ENCODE measurements around the gene C11orf21. TPM values are rescaled to one million over a fixed set of nuclear protein-coding genes. Genes with fewer than 3 reads are reported as not detected.
A peak's percentile ranks its signal among the peaks of the same experiment; 100 is the strongest.

Gene C11orf21
- total and polyA plus RNA-seq, 2 experiments from 2014 or later = 0.17 to 0.68 TPM

GRCh38 chr11:2256951-2257700, 44.6 kb downstream of the C11orf21 start:
- TF ChIP-seq EZH2phosphoT487 (IDR thresholded peaks at IDR 0.05; ENCODE audit: low read depth, severe bottlenecking, unreplicated experiment) = no peak
- no peak for TF ChIP-seq EZH2 (IDR thresholded peaks at IDR 0.05; ENCODE audit: borderline replicate concordance)
- no peak for TF ChIP-seq CTCF (IDR thresholded peaks at IDR 0.05; ENCODE audit: poor library complexity)
- H3K9me2 ChIP-seq (replicated peaks; ENCODE audit: insufficient read depth) = no peaks in the 10 kb centered on the region
- H3K4me2 ChIP-seq = no peak overlapping the region
- H3K36me3 ChIP-seq (replicated peaks; ENCODE audit: insufficient read depth, low read depth) = no peaks in the 10 kb centered on the region
- H4K20me1 ChIP-seq (ENCODE audit: insufficient read depth, poor library complexity, severe bottlenecking) = no peaks in the 10 kb centered on the region
- H3K9me3 ChIP-seq (ENCODE audit: low read depth) = no peaks in the 10 kb centered on the region
- DNase-seq (ENCODE audit: low spot score) = peak; percentile 19
- H3K27ac ChIP-seq = no peak overlapping the region
- H3K4me3 ChIP-seq = no peak overlapping the region
- H2AFZ ChIP-seq = no peak overlapping the region
- no peaks in the 10 kb centered on the region for H3K27me3 ChIP-seq
- no peaks in the 10 kb centered on the region for H3K4me1 ChIP-seq (ENCODE audit: insufficient read depth)
- no peaks in the 10 kb centered on the region for H3K79me2 ChIP-seq
- WGBS (ENCODE audit: low lambda C conversion rate, missing lambda C conversion rate) = 87% methylated on average over 12 of the region's 31 CpGs

- no peak overlapping the region for H3K27ac ChIP-seq
- H4K20me1 ChIP-seq (ENCODE audit: insufficient read depth, poor library complexity, severe bottlenecking) = no peaks in the 10 kb centered on the region
- no peak overlapping the region for H3K4me3 ChIP-seq
- no peaks in the 10 kb centered on the region for H3K36me3 ChIP-seq (replicated peaks; ENCODE audit: insufficient read depth, low read depth)
- H3K4me2 ChIP-seq = no peak overlapping the region
- no peaks in the 10 kb centered on the region for H3K79me2 ChIP-seq
- no peaks in the 10 kb centered on the region for H3K4me1 ChIP-seq (ENCODE audit: insufficient read depth)
- peak; percentile 3 for DNase-seq (ENCODE audit: low spot score)
- TF ChIP-seq CTCF (IDR thresholded peaks at IDR 0.05; ENCODE audit: poor library complexity) = no peak
- TF ChIP-seq EZH2 (IDR thresholded peaks at IDR 0.05; ENCODE audit: borderline replicate concordance) = no peak
- no peak for TF ChIP-seq EZH2phosphoT487 (IDR thresholded peaks at IDR 0.05; ENCODE audit: low read depth, severe bottlenecking, unreplicated experiment)
- H3K9me2 ChIP-seq (replicated peaks; ENCODE audit: insufficient read depth) = no peaks in the 10 kb centered on the region
- no peaks in the 10 kb centered on the region for H3K9me3 ChIP-seq (ENCODE audit: low read depth)
- H3K27me3 ChIP-seq = no peaks in the 10 kb centered on the region
- H2AFZ ChIP-seq = no peak overlapping the region
- WGBS (ENCODE audit: low lambda C conversion rate, missing lambda C conversion rate) = 92% methylated on average over 14 of the region's 14 CpGs
Measured at GRCh38 chr11:2256293-2256913, 45.3 kb downstream of the C11orf21 start.

GRCh38 chr11:2252018-2252417, 49.7 kb downstream of the C11orf21 start:
- no peaks in the 10 kb centered on the region for H3K9me2 ChIP-seq (replicated peaks; ENCODE audit: insufficient read depth)
- no peaks in the 10 kb centered on the region for H3K9me3 ChIP-seq (ENCODE audit: low read depth)
- H3K27ac ChIP-seq = no peak overlapping the region
- H3K36me3 ChIP-seq (replicated peaks; ENCODE audit: insufficient read depth, low read depth) = no peaks in the 10 kb centered on the region
- H3K27me3 ChIP-seq = no peaks in the 10 kb centered on the region
- H4K20me1 ChIP-seq (ENCODE audit: insufficient read depth, poor library complexity, severe bottlenecking) = no peaks in the 10 kb centered on the region
- WGBS (ENCODE audit: low lambda C conversion rate, missing lambda C conversion rate) = 91% methylated on average over 6 of the region's 6 CpGs
- H3K79me2 ChIP-seq = no peaks in the 10 kb centered on the region
- no peak overlapping the region for H3K4me3 ChIP-seq
- DNase-seq (ENCODE audit: low spot score) = no peak
- no peaks in the 10 kb centered on the region for H3K4me1 ChIP-seq (ENCODE audit: insufficient read depth)
- no peak overlapping the region for H2AFZ ChIP-seq
- TF ChIP-seq EZH2phosphoT487 (IDR thresholded peaks at IDR 0.05; ENCODE audit: low read depth, severe bottlenecking, unreplicated experiment) = no peak
- no peak for TF ChIP-seq EZH2 (IDR thresholded peaks at IDR 0.05; ENCODE audit: borderline replicate concordance)
- TF ChIP-seq CTCF (IDR thresholded peaks at IDR 0.05; ENCODE audit: poor library complexity) = no peak
- H3K4me2 ChIP-seq = no peak overlapping the region

Measured in hepatocyte (in vitro differentiated cells).